NCI-H226 (cell line): ENCODE data around the gene LGALS9B.
"Not testable (repeated sequence)": the region's sequence is repeated elsewhere in the genome, so short reads cannot be mapped to it uniquely, and the experiment has no call there.

Experiments
- DNase-seq: peaks from one replicate; pipeline ENCODE4 v3.0.0-alpha.2; 2015

LGALS9B gene

GRCh38 chr17:20401306-20402022 is 65.9 kb downstream of the LGALS9B start:
- not testable (repeated sequence) for DNase-seq

- DNase-seq = not testable (repeated sequence)
Observed at GRCh38 chr17:20400559-20401305, 66.6 kb downstream of the LGALS9B start.
